HK-2 (cell line): ENCODE data around the gene CCL7.
"Not testable (repeated sequence)": the region's sequence is repeated elsewhere in the genome, so short reads cannot be mapped to it uniquely, and the experiment has no call there.

Experiments
- DNase-seq: peaks from one replicate; pipeline ENCODE4 v3.0.0-alpha.2; 2018; ENCODE audit not compliant: unreplicated experiment

CCL7 gene

GRCh38 chr17:34269969-34270368 lies at the start of gene CCL7:
Gene CCL7, plus strand, starts transcription at chr17:34270221. Its CDS starts 70 bp downstream, at chr17:34270291.
- no peak for DNase-seq

DNA sequence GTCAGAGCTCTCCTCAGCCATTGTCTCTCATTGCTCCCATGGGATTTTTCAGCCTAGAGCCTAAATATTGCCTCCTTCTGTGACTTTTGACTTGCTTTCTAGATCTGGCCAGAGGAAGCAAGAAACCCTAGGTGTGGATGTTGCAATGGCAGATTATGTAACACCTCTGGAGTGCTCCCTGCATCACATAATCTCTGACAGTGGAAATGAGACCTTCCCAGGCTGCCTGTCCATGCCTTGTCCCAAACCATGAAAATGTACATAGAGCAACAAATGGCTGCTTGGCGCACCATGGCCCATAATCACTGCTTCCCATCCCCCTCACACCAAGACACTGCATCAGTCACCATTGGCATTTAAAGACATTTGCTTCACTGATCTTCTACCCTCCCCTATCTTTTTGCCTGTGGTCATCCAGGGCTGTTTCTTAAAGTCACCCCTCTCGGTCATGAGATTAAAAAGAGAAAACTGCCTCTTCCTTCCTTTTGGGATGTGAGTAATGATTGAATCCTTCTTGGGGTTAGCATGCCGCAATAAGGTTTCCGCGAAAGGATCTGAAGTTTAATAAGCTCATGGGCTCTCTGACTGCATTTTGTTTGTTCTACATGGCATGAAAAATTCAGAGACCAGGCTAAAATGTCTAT lies 49.1 kb upstream of the CCL7 start:
- no peak for DNase-seq

DNA sequence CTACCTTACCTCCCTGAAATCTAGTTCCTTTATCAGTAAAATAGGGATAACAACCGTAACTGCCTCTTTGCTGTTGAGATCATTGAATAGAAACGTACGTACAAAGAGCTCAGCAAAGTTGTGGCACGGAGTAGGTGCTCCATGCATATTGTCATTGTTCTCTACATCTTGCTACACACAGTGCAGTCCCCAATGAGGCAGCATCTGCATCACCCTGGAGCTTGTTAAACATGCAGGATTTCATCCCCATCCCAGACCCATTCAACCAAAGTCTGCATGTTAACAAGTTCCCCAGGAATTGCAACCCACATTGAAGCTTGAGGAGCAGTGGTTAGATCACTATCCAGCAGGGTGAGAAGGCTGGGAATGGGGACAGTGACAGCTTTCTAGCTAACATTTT lies 48.6 kb upstream of the CCL7 start:
- no peak for DNase-seq

- no peak for DNase-seq
Observed at GRCh38 chr17:34222722-34223497, 47.1 kb upstream of the CCL7 start.

DNA sequence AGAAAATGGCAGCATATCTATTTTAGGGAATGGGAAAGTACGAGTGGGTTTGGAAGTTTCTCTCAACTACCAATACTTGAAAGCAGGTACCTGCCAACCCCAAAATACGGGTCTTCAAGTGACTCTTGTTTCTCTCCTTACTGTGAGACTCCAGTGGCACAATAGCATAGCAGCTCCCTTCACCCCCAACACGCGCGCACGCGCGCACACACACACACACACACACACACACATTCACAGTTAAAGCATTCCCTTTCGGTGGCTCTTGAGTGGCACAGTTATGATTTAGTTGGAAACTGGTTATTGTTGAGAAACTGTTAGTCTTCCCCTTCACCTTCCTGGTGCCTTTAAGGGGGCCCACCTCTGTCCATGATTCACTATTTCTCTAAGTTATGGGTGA lies 45.0 kb upstream of the CCL7 start:
- no peak for DNase-seq

DNA sequence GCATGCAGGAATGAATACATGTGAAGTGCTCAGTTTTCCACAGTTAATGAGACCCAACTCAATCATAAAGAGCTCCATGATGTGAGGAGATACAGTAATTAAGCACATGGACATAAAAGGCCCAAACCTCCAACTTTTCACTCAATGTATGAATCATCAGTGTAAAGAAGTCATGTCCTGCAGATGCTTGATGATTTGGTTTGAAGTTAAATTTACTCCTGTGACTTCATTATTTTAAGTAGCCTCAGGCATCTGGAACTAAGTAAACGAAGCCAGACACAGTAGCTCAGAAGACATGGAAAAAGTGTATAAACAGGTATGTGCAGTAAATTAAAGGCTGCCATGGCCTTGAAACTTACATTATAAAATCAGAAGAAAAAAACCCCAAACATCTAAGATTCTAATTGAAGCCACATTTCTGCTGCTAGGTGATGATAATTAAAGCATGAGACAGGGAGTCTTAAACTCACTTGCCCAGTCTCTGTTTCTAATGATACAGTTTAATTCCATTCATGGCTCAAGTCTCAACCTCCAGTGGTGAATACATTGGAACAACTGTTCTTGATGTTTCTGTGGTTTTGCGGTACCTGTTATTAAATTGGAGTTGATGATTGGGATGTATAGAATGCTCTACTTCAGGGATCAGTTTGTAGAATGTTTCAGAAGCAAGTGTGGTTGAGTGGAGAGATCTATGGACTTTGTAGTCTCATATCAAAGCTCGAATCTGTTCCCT lies 43.8 kb upstream of the CCL7 start:
- no peak for DNase-seq

DNA sequence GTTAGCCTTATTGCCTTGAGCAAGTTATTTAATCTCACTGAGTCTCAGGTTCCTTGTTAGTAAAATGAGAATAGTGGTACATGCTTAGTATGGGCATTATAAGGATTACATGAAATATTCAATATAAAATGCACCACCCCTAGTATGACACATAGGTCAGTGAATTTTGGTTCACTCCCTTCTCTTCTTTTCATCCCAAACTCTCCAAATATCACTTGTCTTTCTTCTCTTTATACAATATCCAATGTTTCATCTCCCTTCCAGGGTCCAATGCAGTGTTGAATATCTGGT lies 43.3 kb upstream of the CCL7 start:
- no peak for DNase-seq

- not testable (repeated sequence) for DNase-seq
Observed at GRCh38 chr17:34227293-34227692, 42.7 kb upstream of the CCL7 start.

DNA sequence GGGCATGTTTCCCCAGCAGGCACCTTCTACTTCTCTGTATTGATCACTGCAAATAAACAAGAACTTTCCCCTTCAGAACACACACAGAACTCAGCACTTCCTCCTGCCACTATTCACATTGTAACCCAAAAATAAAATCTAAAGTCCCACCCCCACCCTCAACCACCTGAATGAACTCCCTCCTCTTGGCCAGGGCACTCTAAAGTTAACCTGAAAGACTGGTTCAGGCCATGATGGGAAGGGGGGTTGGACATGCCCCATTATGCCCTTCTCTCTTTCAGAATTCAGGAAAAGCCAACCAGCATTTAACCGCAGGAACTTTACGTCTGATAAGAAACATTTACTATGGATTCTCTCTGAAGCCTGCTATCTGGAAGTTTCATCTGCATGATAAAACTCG lies 42.3 kb upstream of the CCL7 start:
- DNase-seq, result no peak

DNA sequence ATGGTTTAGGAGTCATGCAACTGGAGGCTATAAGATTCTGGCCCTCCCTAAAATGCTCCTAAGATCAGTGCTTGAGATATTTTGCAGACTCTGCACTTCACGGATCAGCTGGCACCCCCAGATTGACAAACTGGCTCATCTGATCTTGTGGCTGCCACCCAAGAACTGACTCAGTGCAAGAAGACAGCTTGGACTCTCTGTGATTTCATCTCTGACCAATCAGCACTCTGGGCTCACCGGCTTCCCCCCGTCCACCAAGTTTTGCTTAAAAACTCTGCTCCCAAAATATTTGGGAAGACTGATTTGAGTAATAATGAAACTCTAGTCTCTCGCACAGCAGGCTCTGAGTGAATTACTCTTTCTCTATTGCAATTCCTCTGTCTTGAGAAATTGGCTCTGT lies 41.2 kb upstream of the CCL7 start:
- no peak for DNase-seq

DNA sequence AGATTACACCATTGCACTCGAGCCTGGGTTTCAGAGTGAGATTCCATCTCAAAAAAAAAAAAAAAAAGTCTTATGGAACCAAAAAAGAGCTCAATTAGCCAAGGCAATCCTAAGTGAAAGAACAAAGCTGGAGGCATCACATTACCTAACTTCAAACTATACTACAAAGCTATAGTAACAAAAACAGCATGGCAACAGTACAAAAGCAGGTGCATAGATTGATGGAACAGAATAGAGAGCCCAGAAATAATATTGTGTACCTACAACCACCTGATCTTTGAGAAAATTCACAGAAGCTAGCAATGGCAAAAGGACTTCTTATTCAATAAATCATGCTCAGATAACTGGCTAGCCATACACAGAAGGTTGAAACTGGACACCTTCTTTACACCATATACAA lies 39.7 kb upstream of the CCL7 start:
- DNase-seq, result no peak

GRCh38 chr17:34234616-34235015 lies 35.4 kb upstream of the CCL7 start:
- no peak for DNase-seq

DNA sequence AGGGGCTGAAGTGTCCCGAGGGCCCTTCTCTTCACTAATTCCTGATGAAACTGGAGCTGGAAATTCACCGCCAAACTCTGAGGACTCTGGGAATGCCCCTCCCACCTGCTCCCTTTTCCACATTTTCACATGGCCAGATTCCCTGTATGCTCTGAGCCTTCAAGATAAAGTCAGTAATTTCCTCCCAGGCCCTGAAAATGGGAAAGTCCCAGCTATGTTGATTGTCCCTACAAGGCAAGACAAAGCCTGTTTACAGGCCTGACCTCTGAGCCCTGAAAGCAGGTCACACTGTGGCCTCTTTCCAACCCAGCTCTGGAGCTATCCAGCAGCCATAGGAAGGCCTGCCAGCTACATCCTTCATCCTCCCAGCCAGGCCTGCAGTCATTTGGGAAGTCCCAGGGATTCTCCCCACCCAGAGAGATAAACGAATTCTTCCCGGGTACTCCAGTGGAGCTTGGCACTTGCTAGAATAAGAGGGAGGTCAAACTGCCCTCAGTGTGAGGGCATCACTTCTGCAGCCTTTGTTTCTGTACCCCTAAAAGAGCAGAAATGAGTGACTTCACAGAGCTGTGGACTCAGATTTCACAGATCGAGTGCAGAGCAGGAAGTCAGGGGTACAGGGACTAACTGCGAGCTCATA lies 34.5 kb upstream of the CCL7 start:
- no peak for DNase-seq

GRCh38 chr17:34236281-34236892 lies 33.6 kb upstream of the CCL7 start:
- no peak for DNase-seq

DNA sequence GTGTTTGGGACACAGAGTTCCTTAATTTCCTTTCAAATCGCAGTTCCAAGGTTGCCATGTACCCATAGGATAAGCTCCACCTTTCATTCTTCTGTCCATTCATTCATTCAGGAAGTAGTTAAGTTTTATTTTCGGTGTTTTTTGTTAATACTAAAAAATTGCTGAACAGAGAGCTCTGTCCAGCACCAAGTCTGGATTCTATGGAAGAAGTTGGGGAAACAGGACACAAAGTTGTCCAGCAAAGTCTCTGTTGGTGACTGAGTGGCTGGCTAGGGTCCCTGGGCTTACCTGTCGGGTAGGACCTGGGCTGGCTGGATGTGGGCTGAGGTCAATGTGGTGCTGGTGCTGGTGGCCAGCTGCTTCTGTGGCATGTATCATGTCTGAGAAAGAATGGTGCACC lies 32.6 kb upstream of the CCL7 start:
- no peak for DNase-seq

- DNase-seq, result no peak
Observed at GRCh38 chr17:34241062-34241461, 29.0 kb upstream of the CCL7 start.

DNA sequence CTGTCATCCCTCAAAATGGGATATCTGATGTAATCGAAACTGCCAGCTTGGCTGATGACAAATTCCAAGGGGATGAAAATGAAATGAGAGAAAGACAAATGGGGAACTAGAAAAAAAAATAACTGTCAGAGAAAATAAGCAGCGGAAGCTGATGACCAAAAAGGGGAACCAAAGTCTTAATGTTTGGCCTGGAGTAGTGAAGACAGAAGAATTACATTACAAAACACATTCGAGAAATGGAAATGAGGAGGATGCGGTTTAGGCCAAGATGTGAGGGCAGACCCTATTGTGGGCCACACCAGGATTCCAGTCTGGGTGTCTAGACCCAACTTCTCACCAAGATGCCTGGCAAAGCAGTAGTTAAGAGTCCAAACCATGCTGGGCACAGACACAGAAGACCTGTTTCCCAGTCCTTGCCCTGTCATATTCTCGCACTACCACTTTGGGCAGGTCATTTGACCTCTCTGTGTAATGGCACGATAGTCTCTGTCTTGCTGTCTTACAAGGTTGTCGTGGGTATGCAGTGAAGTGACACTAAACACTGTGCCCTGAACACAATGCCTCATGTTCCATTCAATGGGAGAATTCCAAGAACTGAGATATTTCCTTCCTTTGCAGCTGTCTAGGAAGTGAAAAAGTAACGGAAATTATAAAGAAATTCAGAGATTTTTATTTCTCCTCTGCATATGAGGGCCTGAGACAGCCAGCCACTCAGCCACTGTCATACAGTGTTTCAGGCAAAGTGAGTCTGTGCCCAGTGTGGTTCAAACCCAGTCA lies 27.2 kb upstream of the CCL7 start:
- no peak for DNase-seq

GRCh38 chr17:34243364-34244320 lies 26.4 kb upstream of the CCL7 start:
- DNase-seq, result no peak

GRCh38 chr17:34245351-34245905 lies 24.6 kb upstream of the CCL7 start:
- DNase-seq, result no peak

GRCh38 chr17:34246446-34246845 lies 23.6 kb upstream of the CCL7 start:
- DNase-seq, result no peak
